Thoracic aorta (tissue), 2 donors: ENCODE data around the gene CAMK2D. TPM values are rescaled to one million over a fixed set of nuclear protein-coding genes. Genes with fewer than 3 reads are reported as not detected.
A peak's percentile ranks its signal among the peaks of the same experiment; 100 is the strongest.

Experiments
- ATAC-seq: fragments of 150-250 bp; one replicate; pipeline ENCODE4 v1.8.0; 2017; ENCODE audit warnings: low read depth; ENCODE audit not compliant: insufficient number of reproducible peaks, low FRiP score
- DNase-seq: peaks from one replicate; pipeline ENCODE4 v3.0.0-alpha.2; 2020; ENCODE audit warnings: low spot score
- H3K27ac ChIP-seq, 2 donors: fragments of 200-600 bp; sonication (generic); 1 replicate in 1 of 2; 2 replicates in 1 of 2; pipeline ENCODE4 v1.5.1; 2016; ENCODE audit warnings: mild to moderate bottlenecking in 2 of 2, moderate library complexity in 2 of 2
- H3K27me3 ChIP-seq: fragments of 200-600 bp; sonication (generic); replicated peaks from 2 replicates; pipeline ENCODE4 v1.6.0; 2016; ENCODE audit warnings: mild to moderate bottlenecking; ENCODE audit not compliant: insufficient read depth
- H3K36me3 ChIP-seq: fragments of 200-600 bp; sonication (generic); one replicate; pipeline ENCODE4 v1.5.1; 2016
- H3K4me1 ChIP-seq, 2 donors: fragments of 200-600 bp; sonication (generic); 1 replicate in 1 of 2; 2 replicates in 1 of 2; pipeline versions ENCODE4 v1.5.1 to v1.6.0; 2016; ENCODE audit warnings: low read depth in 2 of 2, mild to moderate bottlenecking in 1 of 2; ENCODE audit not compliant: control insufficient read depth in 1 of 2
- H3K4me3 ChIP-seq: fragments of 200-600 bp; sonication (generic); 2 replicates; pipeline ENCODE4 v1.5.1; 2016; ENCODE audit warnings: mild to moderate bottlenecking
- H3K9me3 ChIP-seq: fragments of 200-600 bp; sonication (generic); 2 replicates; pipeline ENCODE4 v1.5.1; 2016
- CTCF ChIP-seq: fragments of 200-600 bp; sonication (generic); IDR thresholded peaks from one replicate; pipeline ENCODE4 v1.5.1; 2019; ENCODE audit warnings: antibody characterized with exemption
- total RNA-seq, 2 donors: library from RNA; depleted of rRNA; stranded (reverse); fragments of >200 nt; gene quantifications; one replicate each; pipeline versions ENCODE4 v1.1.0 to v1.2.3, GENCODE V29; 2016

The CAMK2D gene
- total RNA-seq, 2 donors from 2014 or later: 50.6 to 70.1 TPM

GRCh38 chr4:113739197-113739596 is 22.3 kb downstream of the CAMK2D start:
- Histone ChIP-seq H3K4me3 (no peak overlapping the region), H3K27ac (peak overlapping the region; percentile 50 to 55), H3K9me3 (no peaks in the 10 kb centered on the region), H3K36me3 (no peaks in the 10 kb centered on the region), H3K27me3 (no peaks in the 10 kb centered on the region), H3K4me1 (peaks cover 17 to 36% of the 10 kb centered on the region in 2 donors)
- TF ChIP-seq CTCF: no peak
- ATAC-seq (no peak), DNase-seq (no peak)

GRCh38 chr4:113738251-113738650 is 23.3 kb downstream of the CAMK2D start:
- Histone ChIP-seq H3K27ac (peak overlapping the region in 1 of 2 donors; percentile 47), H3K4me3 (no peak overlapping the region), H3K9me3 (no peaks in the 10 kb centered on the region), H3K36me3 (no peaks in the 10 kb centered on the region), H3K4me1 (peaks cover 27 to 41% of the 10 kb centered on the region in 2 donors), H3K27me3 (no peaks in the 10 kb centered on the region)
- no peak for DNase-seq
- no peak for TF ChIP-seq CTCF
- ATAC-seq: no peak

GRCh38 chr4:113733685-113734084 is 27.9 kb downstream of the CAMK2D start:
- H3K4me3 ChIP-seq: no peak overlapping the region
- H3K27me3 ChIP-seq: no peaks in the 10 kb centered on the region
- no peak for TF ChIP-seq CTCF
- no peak for DNase-seq
- no peaks in the 10 kb centered on the region for H3K36me3 ChIP-seq
- peaks cover 29 to 31% of the 10 kb centered on the region in 2 donors for H3K4me1 ChIP-seq
- H3K9me3 ChIP-seq: no peaks in the 10 kb centered on the region
- no peak for ATAC-seq
- H3K27ac ChIP-seq: no peak overlapping the region

- TF ChIP-seq CTCF: no peak
- DNase-seq: no peak
- no peak for ATAC-seq
Measured at GRCh38 chr4:113732967-113733527, 28.5 kb downstream of the CAMK2D start.

GRCh38 chr4:113730467-113731216 is 30.9 kb downstream of the CAMK2D start:
- TF ChIP-seq CTCF: no peak
- no peak for DNase-seq
- Histone ChIP-seq H3K4me1 (peaks cover 19 to 32% of the 10 kb centered on the region in 2 donors), H3K27ac (no peak overlapping the region), H3K36me3 (no peaks in the 10 kb centered on the region), H3K27me3 (no peaks in the 10 kb centered on the region), H3K4me3 (no peak overlapping the region), H3K9me3 (no peaks in the 10 kb centered on the region)
- ATAC-seq: no peak

More at GRCh38 chr4:113732967-113733527, 28.5 kb downstream of the CAMK2D start:
- Histone ChIP-seq H3K9me3 (no peaks in the 10 kb centered on the region), H3K4me1 (peaks cover 23 to 27% of the 10 kb centered on the region in 2 donors), H3K36me3 (no peaks in the 10 kb centered on the region), H3K27ac (no peak overlapping the region), H3K4me3 (no peak overlapping the region), H3K27me3 (no peaks in the 10 kb centered on the region)
